Measurements from ENCODE around the gene CYP2C19. TPM values are rescaled to one million over a fixed set of nuclear protein-coding genes. Genes with fewer than 3 reads are reported as not detected.
"Not testable (repeated sequence)": the region's sequence is repeated elsewhere in the genome, so short reads cannot be mapped to it uniquely, and the experiment has no call there.

Gene CYP2C19
- total and polyA plus RNA-seq, 5 donors from 2014 or later, result not detected

DNA sequence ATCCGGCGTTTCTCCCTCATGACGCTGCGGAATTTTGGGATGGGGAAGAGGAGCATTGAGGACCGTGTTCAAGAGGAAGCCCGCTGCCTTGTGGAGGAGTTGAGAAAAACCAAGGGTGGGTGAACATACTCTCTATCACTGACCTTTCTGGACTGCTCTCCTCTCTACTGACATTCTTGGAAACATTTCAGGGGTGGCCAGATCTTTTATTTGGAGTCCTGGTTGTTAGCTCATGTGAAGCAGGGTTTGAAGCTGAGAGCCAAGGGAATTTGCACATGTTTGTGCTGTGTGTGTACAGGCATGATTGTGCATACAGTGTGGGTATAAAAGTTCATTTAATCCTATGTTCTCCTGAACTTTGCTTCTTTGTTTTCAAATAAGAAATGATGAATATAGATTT, 12.9 kb downstream of the CYP2C19 start:
- not testable (repeated sequence) for H3K4me3 ChIP-seq (ENCODE audit: low read depth, low read length); H3K27me3 ChIP-seq (ENCODE audit: control insufficient read depth, insufficient read depth, low read length); ATAC-seq (ENCODE audit: low read depth in 2 of 2); H3K27ac Mint-ChIP-seq; H3K27me3 Mint-ChIP-seq; H3K36me3 ChIP-seq (ENCODE audit: control insufficient read depth, insufficient read depth, low read length); H3K4me1 Mint-ChIP-seq; H3K9me3 ChIP-seq (ENCODE audit: control insufficient read depth in 2 of 2, low read length in 2 of 2); H3K4me1 ChIP-seq (ENCODE audit: control insufficient read depth, insufficient read depth, low read length, poor library complexity, severe bottlenecking); H3K27ac ChIP-seq (ENCODE audit: insufficient read depth, low read length, poor library complexity, severe bottlenecking); H3K4me3 Mint-ChIP-seq; H3K9me3 Mint-ChIP-seq; H3K36me3 Mint-ChIP-seq; DNase-seq

DNA sequence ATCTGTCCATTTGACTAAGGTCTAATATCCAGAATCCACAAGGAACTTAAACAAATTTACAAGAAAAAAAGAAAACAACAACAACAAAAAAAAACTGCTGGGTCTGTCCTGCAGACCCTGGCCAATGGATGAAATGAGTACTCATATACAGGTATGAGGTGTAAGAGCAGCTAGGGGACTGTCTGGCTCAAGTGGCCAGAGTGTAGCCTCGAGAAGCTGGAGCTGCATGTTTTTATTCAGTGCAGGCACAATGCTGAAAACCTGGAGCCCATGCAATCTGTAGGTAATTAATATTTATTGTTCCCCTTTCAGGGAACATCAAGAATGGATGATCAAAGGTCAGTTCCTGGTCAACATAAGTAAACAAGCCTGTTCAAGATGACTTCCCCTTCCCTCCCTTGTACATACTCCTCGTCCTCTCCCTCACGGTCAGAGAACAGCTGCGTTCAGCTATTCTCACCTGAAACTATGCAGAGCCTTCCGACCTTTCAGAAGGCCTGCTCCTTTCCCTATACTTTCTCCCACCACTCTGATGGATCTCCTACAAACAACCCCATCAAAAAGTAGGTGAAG, 15.5 kb downstream of the CYP2C19 start:
- Mint-ChIP-seq H3K4me3 (no peak overlapping the region), H3K27ac (no peak overlapping the region), H3K27me3 (no peaks in the 10 kb centered on the region), H3K4me1 (no peaks in the 10 kb centered on the region), H3K9me3 (peaks cover 0 to 4% (median 0%) of the 10 kb centered on the region in 7 donors), H3K36me3 (no peaks in the 10 kb centered on the region)
- H3K27ac ChIP-seq (ENCODE audit: insufficient read depth, low read length, poor library complexity, severe bottlenecking), result no peak overlapping the region
- H3K27me3 ChIP-seq (ENCODE audit: control insufficient read depth, insufficient read depth, low read length), result no peaks in the 10 kb centered on the region
- DNase-seq (no peak), ATAC-seq (ENCODE audit: low read depth in 2 of 2) (no peak)
- H3K4me1 ChIP-seq (ENCODE audit: control insufficient read depth, insufficient read depth, low read length, poor library complexity, severe bottlenecking), result no peaks in the 10 kb centered on the region
- H3K9me3 ChIP-seq (ENCODE audit: control insufficient read depth in 2 of 2, low read length in 2 of 2), result no peaks in the 10 kb centered on the region
- H3K4me3 ChIP-seq (ENCODE audit: low read depth, low read length), result no peak overlapping the region
- H3K36me3 ChIP-seq (ENCODE audit: control insufficient read depth, insufficient read depth, low read length), result no peaks in the 10 kb centered on the region

DNA sequence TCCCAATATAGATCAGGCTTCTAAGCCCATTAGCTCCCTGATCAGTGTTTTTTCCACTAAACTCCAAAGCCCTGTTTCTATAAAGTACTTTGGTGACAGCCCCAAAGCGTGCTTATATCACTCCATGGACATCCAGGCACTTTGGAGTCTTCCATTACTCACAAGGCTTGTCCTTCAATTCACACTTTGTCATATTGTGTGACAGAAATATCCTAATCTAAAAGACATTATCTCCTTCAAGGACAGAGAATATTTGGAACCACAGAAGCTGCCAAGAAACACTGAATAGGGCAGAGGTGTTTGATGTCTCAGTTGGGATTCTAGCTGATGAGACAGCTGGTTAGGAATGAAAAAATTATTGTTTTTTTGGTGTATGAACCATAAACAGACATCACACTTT, 18.4 kb downstream of the CYP2C19 start:
- peaks cover 0 to 4% (median 0%) of the 10 kb centered on the region in 7 donors for H3K9me3 Mint-ChIP-seq
- Histone ChIP-seq H3K9me3 (ENCODE audit: control insufficient read depth in 2 of 2, low read length in 2 of 2) (no peaks in the 10 kb centered on the region), H3K4me3 (ENCODE audit: low read depth, low read length) (no peak overlapping the region), H3K36me3 (ENCODE audit: control insufficient read depth, insufficient read depth, low read length) (no peaks in the 10 kb centered on the region), H3K27ac (ENCODE audit: insufficient read depth, low read length, poor library complexity, severe bottlenecking) (no peak overlapping the region), H3K4me1 (ENCODE audit: control insufficient read depth, insufficient read depth, low read length, poor library complexity, severe bottlenecking) (no peaks in the 10 kb centered on the region), H3K27me3 (ENCODE audit: control insufficient read depth, insufficient read depth, low read length) (no peaks in the 10 kb centered on the region)
- H3K4me3 Mint-ChIP-seq, result no peak overlapping the region
- no peaks in the 10 kb centered on the region for H3K4me1 Mint-ChIP-seq
- ATAC-seq (ENCODE audit: low read depth in 2 of 2) (no peak), DNase-seq (no peak)
- H3K27me3 Mint-ChIP-seq, result no peaks in the 10 kb centered on the region
- H3K36me3 Mint-ChIP-seq, result no peaks in the 10 kb centered on the region
- no peak overlapping the region for H3K27ac Mint-ChIP-seq

DNA sequence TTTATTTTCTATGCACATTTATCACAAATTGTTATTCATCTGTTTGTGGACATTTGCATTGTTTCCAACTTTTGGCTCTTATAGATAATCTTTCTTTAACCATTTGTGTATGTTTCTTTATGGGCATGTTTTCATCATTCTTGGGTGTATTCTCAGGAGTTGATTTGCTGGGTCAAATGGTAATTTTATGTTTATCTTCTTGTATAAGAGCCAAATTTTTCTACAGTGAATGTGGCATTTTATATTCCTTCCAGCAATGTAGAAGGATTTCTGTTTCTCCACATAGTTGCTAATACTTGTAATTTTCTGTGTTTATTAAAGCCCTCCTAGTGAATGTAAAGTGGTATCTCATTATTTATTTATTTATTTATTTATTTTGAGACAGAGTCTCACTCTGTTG, 21.8 kb downstream of the CYP2C19 start:
- Histone ChIP-seq H3K9me3 (ENCODE audit: control insufficient read depth in 2 of 2, low read length in 2 of 2) (peaks cover 0 to 2% of the 10 kb centered on the region in 2 experiments), H3K36me3 (ENCODE audit: control insufficient read depth, insufficient read depth, low read length) (no peaks in the 10 kb centered on the region), H3K4me3 (ENCODE audit: low read depth, low read length) (no peak overlapping the region), H3K27ac (ENCODE audit: insufficient read depth, low read length, poor library complexity, severe bottlenecking) (no peak overlapping the region), H3K4me1 (ENCODE audit: control insufficient read depth, insufficient read depth, low read length, poor library complexity, severe bottlenecking) (no peaks in the 10 kb centered on the region), H3K27me3 (ENCODE audit: control insufficient read depth, insufficient read depth, low read length) (no peaks in the 10 kb centered on the region)
- Mint-ChIP-seq H3K4me1 (no peaks in the 10 kb centered on the region), H3K4me3 (no peak overlapping the region), H3K36me3 (no peaks in the 10 kb centered on the region), H3K27me3 (no peaks in the 10 kb centered on the region), H3K9me3 (peaks cover 0 to 2% (median 2%) of the 10 kb centered on the region in 7 donors), H3K27ac (no peak overlapping the region)
- ATAC-seq (ENCODE audit: low read depth in 2 of 2) (no peak), DNase-seq (no peak)

DNA sequence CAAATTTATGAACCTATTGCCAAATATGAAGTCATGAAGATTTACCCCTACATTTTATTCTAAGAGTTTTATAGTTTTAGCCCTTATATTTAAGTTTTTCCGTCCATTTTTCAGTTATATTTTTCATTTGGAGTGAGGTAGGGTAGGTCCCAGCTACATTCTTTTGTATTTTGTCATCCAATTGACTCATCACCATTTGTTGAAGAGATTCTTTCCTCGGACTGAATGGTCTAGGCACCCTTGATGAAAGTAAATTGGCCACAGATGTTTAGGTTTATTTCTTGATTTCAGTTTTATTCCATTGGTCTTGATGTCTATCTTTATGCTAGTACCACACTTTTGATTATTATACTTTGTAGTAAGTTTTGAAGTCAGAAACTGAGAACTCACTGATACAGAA, 22.7 kb downstream of the CYP2C19 start:
- no peak overlapping the region for H3K27ac ChIP-seq (ENCODE audit: insufficient read depth, low read length, poor library complexity, severe bottlenecking)
- H3K4me1 ChIP-seq (ENCODE audit: control insufficient read depth, insufficient read depth, low read length, poor library complexity, severe bottlenecking), result no peaks in the 10 kb centered on the region
- no peaks in the 10 kb centered on the region for H3K27me3 ChIP-seq (ENCODE audit: control insufficient read depth, insufficient read depth, low read length)
- no peak overlapping the region for H3K4me3 Mint-ChIP-seq
- H3K9me3 Mint-ChIP-seq, result peaks cover 0 to 6% (median 2%) of the 10 kb centered on the region in 7 donors
- no peaks in the 10 kb centered on the region for H3K27me3 Mint-ChIP-seq
- ATAC-seq (ENCODE audit: low read depth in 2 of 2) (no peak), DNase-seq (no peak)
- no peaks in the 10 kb centered on the region for H3K36me3 Mint-ChIP-seq
- H3K4me3 ChIP-seq (ENCODE audit: low read depth, low read length), result no peak overlapping the region
- H3K27ac Mint-ChIP-seq, result no peak overlapping the region
- peaks cover 0 to 2% of the 10 kb centered on the region in 2 experiments for H3K9me3 ChIP-seq (ENCODE audit: control insufficient read depth in 2 of 2, low read length in 2 of 2)
- H3K36me3 ChIP-seq (ENCODE audit: control insufficient read depth, insufficient read depth, low read length), result no peaks in the 10 kb centered on the region
- no peaks in the 10 kb centered on the region for H3K4me1 Mint-ChIP-seq

DNA sequence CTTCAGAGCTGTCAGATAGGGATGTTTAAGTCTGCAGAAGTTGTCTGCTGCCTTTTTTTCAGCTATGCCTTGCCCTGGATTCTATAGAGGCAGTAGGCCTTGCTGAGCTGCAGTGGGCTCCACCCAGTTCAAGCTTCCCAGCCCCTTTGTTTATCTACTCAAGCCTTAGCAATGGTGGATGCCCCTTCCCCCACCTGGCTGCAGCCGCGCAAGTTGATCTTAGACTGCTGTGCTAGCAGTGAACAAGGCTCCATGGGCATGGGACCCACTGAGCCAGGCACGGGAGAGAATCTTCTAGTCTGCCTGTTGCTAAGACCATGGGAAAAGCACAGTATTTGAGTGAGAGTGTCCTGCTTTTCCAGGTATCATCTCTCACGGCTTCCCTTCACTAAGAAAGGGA, 38.1 kb downstream of the CYP2C19 start:
- H3K27me3 ChIP-seq (ENCODE audit: control insufficient read depth, insufficient read depth, low read length); H3K27ac ChIP-seq (ENCODE audit: insufficient read depth, low read length, poor library complexity, severe bottlenecking); H3K36me3 ChIP-seq (ENCODE audit: control insufficient read depth, insufficient read depth, low read length); H3K4me3 ChIP-seq (ENCODE audit: low read depth, low read length); H3K27ac Mint-ChIP-seq; DNase-seq; H3K27me3 Mint-ChIP-seq; H3K9me3 ChIP-seq (ENCODE audit: control insufficient read depth in 2 of 2, low read length in 2 of 2); H3K4me1 Mint-ChIP-seq; H3K4me3 Mint-ChIP-seq; H3K4me1 ChIP-seq (ENCODE audit: control insufficient read depth, insufficient read depth, low read length, poor library complexity, severe bottlenecking); ATAC-seq (ENCODE audit: low read depth in 2 of 2); H3K36me3 Mint-ChIP-seq: not testable (repeated sequence)
- peaks cover 3 to 22% (median 10%) of the 10 kb centered on the region in 7 donors for H3K9me3 Mint-ChIP-seq

DNA sequence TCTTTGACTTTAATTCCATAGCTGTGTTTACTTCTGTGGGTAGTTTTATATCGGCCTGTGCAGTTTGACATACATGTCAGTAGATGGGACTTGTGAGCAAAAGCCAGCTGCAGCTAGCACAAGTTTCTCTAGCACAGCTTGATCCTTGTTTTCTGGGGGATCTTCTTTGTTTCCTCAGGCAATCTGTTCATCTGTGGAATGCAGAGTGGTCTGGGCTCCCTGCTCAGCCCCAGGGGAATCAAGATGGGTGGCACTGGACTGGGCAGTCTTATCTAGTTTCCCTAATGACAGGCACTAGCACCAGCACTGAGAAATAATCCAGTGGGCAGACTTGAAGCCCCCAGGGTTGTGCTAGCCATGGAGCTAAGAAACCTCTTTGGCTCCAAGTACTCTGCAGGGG, 40.8 kb downstream of the CYP2C19 start:
- Mint-ChIP-seq H3K27me3 (no peaks in the 10 kb centered on the region), H3K9me3 (peaks cover 1 to 22% (median 4%) of the 10 kb centered on the region in 7 donors), H3K4me1 (no peaks in the 10 kb centered on the region), H3K27ac (no peak overlapping the region), H3K36me3 (no peaks in the 10 kb centered on the region), H3K4me3 (no peak overlapping the region)
- Histone ChIP-seq H3K4me1 (ENCODE audit: control insufficient read depth, insufficient read depth, low read length, poor library complexity, severe bottlenecking) (no peaks in the 10 kb centered on the region), H3K4me3 (ENCODE audit: low read depth, low read length) (no peak overlapping the region), H3K27me3 (ENCODE audit: control insufficient read depth, insufficient read depth, low read length) (no peaks in the 10 kb centered on the region), H3K9me3 (ENCODE audit: control insufficient read depth in 2 of 2, low read length in 2 of 2) (peaks cover 0 to 2% of the 10 kb centered on the region in 2 experiments), H3K27ac (ENCODE audit: insufficient read depth, low read length, poor library complexity, severe bottlenecking) (no peak overlapping the region), H3K36me3 (ENCODE audit: control insufficient read depth, insufficient read depth, low read length) (no peaks in the 10 kb centered on the region)
- DNase-seq, result no peak
- no peak for ATAC-seq (ENCODE audit: low read depth in 2 of 2)

DNA sequence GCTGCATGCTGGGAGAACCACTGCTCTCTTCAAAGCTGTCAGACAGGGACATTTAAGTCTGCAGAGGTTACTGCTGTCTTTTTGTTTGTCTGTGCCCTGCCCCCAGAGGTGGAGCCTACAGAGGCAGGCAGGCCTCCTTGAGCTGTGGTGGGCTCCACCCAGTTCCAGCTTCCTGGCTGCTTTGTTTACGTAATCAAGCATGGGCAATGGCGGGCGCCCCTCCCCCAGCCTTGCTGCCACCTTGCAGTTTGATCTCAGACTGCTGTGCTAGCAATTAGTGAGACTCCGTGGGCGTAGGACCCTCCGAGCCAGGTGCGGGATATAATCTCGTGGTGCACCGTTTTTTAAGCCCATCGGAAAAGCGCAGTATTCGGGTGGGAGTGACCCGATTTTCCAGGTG, 67.5 kb downstream of the CYP2C19 start:
- not testable (repeated sequence) for ATAC-seq (ENCODE audit: low read depth in 2 of 2); H3K4me3 Mint-ChIP-seq; DNase-seq; H3K4me1 ChIP-seq (ENCODE audit: control insufficient read depth, insufficient read depth, low read length, poor library complexity, severe bottlenecking); H3K4me1 Mint-ChIP-seq; H3K27ac Mint-ChIP-seq; H3K36me3 ChIP-seq (ENCODE audit: control insufficient read depth, insufficient read depth, low read length); H3K4me3 ChIP-seq (ENCODE audit: low read depth, low read length); H3K9me3 ChIP-seq (ENCODE audit: control insufficient read depth in 2 of 2, low read length in 2 of 2); H3K27me3 Mint-ChIP-seq; H3K36me3 Mint-ChIP-seq; H3K27ac ChIP-seq (ENCODE audit: insufficient read depth, low read length, poor library complexity, severe bottlenecking); H3K27me3 ChIP-seq (ENCODE audit: control insufficient read depth, insufficient read depth, low read length)
- H3K9me3 Mint-ChIP-seq, result peaks cover 2 to 20% (median 11%) of the 10 kb centered on the region in 7 donors
